ENCODE results near the gene PTX4.

The PTX4 gene

GRCh38 chr16:1499756-1500464 is 11.2 kb upstream of the PTX4 start:
- DNase-seq, result no peak

DNA sequence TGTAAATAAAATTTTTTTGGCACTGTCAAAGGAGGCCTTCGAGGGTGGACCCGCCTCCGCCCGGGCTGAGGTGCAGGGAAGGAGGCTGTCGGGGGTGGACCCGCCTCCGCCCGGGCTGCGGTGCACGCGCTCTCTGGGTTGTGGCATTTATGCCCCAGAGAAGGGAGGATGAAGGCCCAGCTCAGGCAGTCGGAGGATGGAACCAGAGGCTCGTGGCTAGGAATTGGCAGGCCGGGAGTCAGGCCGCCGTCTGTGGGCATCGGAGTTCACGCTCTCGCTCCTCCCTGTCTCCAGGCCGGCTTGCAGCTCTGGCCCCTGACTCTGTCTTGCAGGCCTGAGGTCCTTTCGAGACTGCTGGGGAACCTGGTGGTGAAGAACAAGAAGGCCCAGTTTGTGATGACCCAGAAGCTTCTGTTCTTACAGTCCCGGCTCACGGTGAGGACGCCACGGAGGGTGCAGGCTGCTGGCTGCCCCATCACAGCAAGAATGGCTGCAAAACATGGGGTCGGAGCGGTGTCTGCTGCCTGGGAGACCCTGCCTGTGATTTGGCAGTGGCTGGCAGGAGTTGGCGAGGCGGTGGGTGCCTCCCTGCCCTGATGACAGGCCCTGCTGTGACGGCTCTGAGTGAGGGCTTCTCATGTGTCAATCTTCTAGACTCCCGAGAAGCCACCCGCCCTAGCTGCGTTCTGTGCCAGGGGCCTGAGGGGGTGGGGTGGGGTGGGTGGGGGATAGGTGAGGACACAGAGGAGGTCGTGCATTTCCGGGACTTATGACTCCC is 10.3 kb upstream of the PTX4 start:
- DNase-seq, result no peak

- no peak for DNase-seq
These were observed 8.4 kb upstream of the PTX4 start for GRCh38 chr16:1497014-1497598.

GRCh38 chr16:1496464-1496863 is 7.7 kb upstream of the PTX4 start:
- DNase-seq, result no peak

DNA sequence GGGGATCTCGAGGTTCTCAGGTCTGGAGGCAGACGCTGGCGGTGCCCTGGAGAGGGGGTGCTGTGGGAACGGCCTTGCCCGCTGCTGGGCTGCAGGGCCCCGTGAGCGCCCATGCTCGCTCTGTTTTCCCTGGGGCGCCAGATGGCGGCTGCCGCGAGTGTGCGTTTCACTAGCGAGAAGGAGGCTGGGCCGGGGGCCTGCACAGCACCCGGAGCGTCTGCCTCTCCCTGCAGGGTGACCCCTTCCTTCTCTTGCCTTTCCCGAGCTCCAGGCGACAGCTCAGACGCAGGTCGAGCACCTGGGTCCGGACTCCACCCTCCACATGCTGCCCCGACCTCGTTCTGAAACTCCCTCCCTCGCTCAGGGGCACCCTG is 7.1 kb upstream of the PTX4 start:
- DNase-seq, result no peak

DNA sequence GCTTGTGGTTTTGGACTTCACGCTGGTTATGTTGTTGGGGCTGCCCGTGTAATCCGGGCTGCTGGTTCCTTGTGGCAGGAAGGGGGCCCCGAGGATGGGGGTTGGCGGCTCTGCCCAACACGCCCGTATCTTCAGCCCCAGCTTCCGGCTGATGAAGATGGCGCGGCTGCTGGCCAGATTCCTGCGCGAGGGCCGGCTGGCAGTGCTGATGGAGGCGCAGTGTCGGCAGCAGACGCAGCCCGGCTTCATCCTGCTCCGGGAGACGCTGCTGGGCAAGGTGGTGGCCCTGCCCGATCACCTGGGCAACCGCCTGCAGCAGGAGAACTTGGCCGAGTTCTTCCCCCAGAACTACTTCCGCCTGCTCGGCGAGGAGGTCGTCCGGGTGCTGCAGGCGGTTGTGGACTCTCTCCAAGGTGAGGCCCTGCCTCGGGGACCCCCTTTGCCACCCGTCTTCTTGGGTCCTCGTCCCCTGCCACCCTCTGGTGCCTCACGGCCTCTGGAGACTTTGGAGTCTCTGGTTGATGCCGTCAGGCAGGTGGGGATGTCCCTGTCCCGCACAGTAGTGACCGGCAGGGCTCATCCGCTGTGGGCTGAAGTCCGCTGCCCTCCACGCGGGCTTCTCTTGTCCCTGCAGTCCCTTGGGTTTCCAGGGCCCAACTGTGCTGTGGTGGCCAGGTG is 6.6 kb upstream of the PTX4 start:
- DNase-seq, result no peak

- no peak for DNase-seq
These were observed 6.0 kb upstream of the PTX4 start for GRCh38 chr16:1494711-1495110.

GRCh38 chr16:1494129-1494640 is 5.4 kb upstream of the PTX4 start:
- DNase-seq, result no peak

DNA sequence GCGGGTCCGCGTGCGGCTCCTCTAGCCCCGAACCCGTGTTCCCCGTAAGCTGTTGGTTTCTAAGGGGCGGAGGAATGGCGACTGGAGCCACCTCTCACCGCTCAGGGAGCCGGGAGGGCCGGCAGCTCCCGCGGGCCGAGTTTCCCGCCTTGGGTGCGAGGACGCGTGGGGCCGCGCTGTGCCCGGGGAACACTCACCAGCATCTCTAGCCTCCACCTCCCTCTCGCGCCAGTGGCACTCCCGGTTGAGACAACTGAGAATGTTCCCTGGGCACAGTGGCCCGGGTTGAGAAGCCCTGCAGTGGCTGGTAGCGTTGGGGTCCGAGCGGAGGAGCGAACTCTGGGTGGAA is 5.0 kb upstream of the PTX4 start:
- DNase-seq, result no peak

GRCh38 chr16:1492923-1493745 is 4.4 kb upstream of the PTX4 start, which contains the start of gene TELO2:
TELO2 (plus strand) TSS chr16:1493360; CDS start chr16:1494282, 922 bp downstream.
- DNase-seq, result no peak

DNA sequence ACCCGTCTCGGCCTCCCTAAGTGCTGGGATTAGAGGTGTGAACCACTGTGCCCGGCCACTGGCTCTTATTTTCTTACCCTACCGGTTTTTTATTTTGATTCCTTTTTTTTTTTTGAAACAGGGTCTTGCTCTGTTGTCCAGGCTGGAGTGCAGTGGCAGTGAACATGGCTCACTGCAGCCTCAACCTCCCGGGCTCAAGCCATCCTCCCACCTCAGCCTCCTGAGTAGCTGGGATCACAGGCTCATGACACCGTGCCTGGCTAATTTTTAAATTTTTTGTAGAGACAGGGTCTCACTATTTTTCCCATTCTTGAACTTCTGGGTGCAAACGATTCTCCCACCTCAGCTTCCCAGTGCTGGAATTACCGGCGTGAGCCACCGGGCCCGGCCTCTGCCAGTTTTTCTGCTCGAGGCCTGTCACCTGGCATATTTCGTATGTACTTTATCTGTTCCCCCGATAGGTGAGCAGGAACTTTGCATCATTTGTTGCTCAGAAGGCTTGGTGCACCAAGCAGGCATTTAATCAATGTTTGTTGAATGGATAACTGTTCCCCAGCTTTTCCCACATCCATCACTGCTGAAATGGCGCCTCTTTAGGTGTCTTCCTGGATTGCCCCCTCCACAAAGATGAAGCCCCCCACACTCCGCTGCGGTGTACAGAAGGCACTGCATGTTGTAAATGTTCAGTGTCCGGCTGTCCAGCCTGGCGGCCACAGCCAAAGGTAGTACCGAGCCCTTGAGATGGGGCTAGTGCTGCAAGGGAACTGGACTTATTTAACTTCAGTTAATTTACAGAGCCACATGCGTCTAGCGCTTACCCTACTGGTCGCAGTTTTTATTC is 3.6 kb upstream of the PTX4 start:
- DNase-seq, result no peak

- DNase-seq, result no peak
These were observed 2.6 kb upstream of the PTX4 start for GRCh38 chr16:1491327-1491726.

DNA sequence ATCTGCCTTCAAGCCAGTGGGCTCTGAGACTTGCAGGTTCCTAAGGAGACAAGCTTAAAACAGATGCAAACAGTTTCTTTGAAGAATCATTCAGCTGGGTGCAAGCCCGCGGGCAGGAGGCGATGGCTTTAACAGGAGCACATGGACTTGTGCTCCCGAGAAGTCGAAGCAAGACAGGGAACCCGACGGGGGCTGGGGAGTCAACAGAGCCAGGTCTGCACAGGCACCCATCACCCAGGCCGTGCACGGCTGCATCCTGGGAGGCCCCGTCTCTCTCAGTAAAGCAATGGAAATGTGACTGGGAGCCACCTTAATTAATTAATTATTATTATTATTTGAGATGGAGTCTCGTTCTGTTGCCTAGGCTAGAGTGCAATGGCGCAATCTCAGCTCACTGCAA is 333 bp upstream of the PTX4 start:
- DNase-seq, result no peak

DNA sequence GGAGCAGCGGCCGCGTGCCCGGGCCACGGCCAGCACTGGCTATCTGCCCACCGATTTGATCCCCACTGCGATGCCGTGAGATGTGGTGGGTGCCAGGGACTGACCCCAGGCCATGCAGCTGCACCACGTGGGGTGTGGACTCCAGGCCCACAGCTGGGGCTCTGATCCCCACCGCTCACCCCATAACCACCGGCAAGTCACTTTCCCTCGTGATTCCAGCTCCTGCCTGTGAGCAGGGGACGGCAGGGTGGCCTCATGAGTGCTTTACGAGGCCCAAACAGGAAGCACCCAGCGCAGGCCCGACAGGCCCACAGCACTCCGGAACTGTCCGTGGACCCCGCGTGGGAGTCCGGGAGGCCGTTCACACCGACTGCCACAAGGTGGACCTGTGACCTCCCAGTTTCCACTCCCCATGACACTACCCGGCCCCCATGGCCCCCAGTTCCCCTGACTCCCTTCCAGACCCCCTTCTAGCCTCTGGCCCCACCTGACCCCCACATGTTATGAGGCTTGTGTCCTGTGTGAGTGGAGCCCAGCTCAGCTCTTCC is 616 bp downstream of the PTX4 start:
- DNase-seq, result no peak

DNA sequence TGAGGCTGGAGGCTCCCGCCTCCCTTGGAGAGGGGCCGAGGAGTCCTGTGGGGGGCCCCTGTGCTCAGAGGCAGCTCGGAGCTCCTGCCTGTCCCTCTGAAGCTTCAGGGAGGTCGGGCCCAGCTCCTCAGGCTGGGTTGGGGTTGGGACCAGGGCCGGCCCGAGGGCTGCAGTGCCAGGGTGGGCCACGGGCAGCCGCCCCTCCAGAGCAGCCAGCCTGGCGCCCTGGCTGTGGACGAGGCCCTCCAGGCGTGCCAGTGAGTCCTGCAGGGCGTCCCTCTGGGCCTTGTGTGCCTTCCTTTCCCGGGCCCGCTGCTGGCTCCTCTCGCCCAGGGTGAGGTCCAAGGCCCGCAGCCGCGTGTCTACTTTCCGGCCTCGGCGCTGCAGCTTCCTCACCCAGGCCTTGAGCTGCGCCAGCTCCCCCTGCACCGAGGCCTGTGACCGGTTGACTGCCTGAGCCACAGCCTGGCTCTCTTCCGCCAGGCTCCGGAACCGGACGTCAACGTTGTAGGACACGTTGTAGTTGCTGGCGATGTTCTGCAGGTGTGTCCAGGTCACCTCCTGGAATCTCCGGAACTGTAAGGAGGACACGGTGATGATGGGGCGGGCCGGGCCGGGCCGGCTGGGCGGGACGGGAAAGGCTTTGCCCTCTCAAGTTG is 1.2 kb downstream of the PTX4 start:
- DNase-seq, result no peak

GRCh38 chr16:1486551-1487390 is 2.0 kb downstream of the PTX4 start:
- DNase-seq, result no peak

GRCh38 chr16:1485847-1486496 is 2.8 kb downstream of the PTX4 start:
- no peak for DNase-seq

DNA sequence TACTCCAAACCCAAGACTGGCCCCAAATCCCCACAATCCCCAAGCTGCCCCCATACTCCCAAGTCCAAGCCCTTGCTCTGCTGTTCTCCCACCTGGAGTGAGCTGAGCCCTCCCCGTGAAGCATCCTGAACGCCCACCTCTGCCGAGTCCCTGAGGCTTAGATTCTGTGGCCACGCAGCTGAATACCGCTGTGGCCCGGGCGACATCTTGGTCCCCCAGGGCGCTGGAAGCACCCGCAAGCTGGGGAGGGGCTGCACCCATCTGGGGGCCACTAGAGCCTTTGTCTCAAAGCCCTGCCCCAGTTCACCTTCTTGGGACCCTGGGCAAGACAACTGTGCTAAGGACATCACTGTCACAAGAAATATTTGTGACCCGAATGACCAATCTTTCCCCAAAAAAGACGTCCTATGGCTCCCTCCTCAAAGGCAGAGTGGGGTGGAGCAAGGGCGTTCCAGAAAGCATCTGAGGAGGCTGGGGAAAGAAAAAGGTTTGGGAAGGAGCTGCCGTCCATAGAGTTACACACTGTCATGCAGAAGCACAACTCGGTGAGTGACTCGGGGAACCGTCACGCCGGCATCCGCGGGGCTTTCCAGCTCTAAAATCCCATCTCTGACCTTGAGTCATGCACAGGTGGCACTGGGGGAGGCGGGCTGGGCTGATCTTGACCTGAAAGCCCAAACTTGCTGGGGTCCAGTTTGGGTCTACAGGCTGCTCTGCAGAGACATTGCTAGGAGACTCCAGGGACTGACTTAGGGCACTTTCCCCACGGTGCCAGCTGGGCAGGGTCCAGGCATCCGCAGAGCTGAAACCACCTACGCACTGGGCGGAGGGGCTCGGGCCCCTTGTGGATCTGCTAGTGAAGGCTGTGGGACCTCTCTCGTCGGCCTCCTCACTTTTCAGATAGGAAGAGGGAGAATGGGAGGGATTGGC is 6.6 kb downstream of the PTX4 start:
- no peak for DNase-seq

All from NCI-H524 treated with DMSO at 0.1 percent for 48 hours (cell line).